Dermis microvascular lymphatic vessel endothelial cell (primary cell): ENCODE measurements around the gene DHRS7C. TPM values are rescaled to one million over a fixed set of nuclear protein-coding genes. Genes with fewer than 3 reads are reported as not detected.
A peak's percentile ranks its signal among the peaks of the same experiment; 100 is the strongest.
"Not testable (repeated sequence)": the region's sequence is repeated elsewhere in the genome, so short reads cannot be mapped to it uniquely, and the experiment has no call there.

Source experiments
- DNase-seq, 2 donors: peaks; one replicate each; pipeline versions ENCODE4 v3.0.0 to v3.0.0-alpha.2; 2010; ENCODE audit warnings: low read depth in 2 of 2
- total RNA-seq: library from RNA; depleted of rRNA; stranded (reverse); fragments of >200 nt; gene quantifications from 2 replicates; pipeline ENCODE4 v1.2.1, GENCODE V29; 2014

DHRS7C gene
- total RNA-seq, 1 donor from 2014 or later = not detected

DNA sequence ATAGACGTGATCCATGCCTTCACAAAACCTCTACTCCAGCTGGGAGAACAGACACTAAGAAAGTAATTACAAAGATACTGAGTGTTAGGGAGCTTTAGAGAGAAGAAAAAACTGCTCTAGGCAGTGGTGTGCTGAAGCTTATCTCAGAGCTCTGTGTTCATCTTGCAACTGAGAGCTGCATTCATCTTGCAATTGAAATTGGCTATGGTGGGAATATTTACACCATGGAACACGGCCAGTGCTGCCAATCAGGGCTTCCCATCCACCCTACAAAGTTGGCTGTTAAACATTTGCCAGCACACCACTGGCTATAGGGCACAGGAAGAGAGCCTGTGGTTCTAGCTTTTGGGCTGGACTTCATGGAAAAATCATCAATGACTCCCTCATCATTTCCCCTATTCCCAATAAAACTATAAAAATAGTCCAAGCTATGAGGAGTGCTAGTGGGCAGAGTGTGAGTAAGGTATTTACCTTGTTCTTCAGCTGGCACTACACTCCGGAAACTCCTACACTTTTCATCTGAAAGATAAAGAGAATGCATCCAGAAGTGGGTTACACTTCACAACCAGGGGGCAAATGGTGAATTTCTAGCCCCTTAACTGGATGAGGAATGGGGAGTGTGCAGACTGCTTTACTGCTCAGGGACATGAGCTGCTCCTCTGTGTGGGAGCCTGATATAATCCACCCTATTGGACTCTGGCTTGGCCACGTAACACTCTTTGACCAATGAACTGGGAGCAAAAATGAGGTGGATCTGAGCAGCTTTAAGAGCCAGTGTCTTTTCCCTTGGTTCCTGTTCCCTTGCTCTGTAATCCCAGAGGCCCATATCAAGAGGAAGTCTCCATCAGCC lies 18.9 kb upstream of the DHRS7C start:
- no peak for DNase-seq

DNA sequence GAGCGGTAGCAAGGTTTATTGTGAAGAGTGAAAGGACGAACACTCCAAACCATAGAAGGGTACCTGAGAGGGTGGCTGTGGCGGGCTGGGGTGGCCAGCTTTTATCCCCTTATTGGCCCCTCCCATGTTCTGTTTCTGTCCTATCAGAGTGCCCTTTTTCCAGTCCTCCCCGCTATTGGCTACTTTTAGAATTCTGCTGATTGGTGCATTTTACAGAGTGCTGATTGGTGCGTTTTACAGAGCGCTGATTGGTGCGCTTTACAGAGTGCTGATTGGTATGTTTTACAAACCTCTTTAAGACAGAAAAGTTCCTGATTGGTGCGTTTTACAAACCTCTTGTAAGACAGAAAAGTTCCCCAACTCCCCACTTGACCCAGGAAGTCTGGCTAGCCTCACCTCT lies 18.0 kb upstream of the DHRS7C start:
- DNase-seq = no peak

DNA sequence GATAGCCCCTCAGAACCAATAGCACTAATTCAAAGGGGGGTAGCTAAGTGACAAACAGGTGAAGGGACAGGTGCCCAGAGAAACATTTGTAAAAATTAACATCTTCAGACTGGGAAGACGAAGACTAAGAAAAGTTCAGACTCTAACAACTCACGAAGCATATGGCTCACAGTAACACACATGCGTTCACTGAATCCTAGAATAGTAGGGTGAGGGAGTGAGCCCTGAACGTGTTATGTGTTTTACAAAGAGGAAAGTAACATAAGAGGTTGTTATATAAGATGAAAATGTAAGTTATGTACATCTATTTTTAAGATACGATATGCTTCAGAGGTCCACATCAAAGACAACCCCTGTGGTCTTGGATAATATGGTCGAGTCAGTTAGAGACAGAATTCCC lies 15.3 kb upstream of the DHRS7C start:
- DNase-seq = no peak

DNA sequence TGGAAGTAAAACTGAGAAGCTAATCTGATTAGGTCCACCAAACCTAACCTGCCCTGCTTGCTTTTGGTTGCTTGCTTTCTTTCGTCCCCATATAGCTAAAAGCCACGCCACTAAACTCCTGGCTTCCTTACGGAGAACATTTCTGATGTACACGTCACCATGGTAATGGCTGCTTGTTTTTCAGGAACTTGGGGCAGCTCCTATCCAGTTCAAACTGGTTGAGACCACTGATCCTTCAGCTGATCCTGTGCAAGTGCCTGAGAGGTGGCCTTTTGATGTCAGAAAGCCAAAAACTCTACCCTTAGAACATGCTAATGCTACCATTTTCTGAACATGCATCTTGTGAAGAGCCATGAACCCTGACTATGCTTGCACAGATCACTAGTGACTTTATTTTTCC lies 14.4 kb upstream of the DHRS7C start:
- DNase-seq = no peak

DNA sequence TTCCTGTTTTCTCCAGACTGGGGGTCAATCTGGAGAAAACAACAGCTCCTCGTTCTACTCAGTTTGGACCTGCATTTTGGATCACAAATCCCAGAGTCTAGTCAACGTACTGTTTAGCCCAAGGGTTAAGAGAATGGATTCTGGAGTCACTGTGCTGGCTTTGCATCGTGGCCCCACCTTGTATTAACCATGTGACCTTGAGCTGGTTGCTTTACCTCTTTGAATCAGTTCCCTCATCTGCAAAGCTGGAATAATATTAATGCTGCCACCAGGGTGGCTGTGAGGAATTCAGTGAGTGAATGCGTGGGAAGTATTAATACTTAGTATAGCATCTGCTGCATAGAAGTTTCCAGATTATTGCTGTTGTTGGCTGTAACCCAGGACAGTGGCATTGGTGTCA lies 11.3 kb upstream of the DHRS7C start:
- DNase-seq = no peak

DNA sequence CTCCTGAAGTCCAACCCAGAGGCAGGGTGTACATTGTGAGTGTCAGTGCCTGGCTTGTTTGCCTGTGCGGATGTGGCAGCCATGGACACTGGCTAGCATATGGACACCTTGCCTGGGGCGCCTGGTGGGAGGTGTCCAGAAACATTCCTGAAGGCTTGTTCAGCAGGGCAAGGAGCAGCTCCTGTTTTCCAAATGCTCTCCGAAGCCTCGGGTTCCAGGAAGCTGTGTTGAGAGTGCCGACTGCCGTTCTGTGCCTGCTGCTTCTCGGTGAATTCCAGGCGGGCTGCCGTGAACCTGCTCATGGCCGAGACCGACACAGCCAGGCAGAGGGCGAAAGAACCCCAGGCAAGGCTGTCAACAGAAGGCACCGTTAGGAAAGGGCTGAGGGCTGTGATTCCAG lies 10.9 kb upstream of the DHRS7C start:
- no peak for DNase-seq

DNA sequence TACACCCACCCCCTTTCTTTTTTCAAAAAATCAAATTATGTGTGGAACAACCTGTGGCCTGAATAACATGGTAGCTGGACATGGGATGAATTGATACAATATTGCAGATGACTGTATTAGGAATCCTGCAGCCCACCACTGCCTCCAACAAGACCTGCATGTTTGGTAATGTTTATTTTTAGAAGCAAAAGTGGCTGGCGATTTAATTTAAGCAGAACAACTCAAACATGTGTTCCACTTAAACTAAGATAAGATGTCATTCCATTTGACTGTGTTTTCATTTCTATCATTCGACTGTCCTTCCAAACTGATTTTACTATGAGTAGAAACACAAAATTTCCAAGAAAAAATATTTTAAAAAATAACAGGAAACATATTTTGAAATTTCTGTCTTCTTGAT lies 10.1 kb upstream of the DHRS7C start:
- DNase-seq = no peak

DNA sequence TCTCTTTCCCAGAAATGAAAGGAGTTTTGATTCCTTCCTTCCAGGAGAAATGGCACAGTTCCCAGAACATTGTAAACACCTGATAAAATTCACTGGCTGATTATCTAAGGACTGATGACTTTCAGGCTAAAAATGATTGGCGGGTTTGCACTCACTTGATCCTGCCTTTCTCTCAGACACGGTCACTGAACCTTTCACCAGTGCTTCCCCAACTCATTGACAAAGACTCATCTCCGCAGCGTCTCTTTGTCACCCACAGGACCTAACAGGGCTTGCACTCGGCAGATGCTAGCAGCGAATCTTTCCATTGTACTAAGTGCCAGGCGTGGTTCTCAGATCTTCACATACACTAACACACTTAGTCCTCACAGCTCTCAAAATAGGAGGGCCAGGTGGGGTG lies 7.3 kb upstream of the DHRS7C start:
- DNase-seq = no peak

DNA sequence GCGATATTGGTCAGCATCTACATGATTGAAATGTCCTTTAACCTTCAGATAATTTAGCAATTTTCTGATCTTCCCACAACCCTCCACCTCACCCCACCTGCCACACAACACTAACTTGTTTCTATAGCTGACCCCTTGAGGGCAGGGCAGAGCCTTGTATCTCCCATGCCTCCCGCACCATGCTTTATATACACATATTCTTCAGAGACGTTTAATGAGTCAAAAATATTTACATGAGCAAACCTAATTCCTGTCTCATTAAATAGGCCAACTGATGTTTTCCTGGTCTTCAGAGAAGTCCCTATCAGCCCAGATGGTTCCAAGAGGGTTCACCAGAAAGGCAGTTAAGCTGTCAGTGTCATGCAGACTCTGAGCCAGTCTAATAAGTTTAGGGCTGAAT lies 6.6 kb upstream of the DHRS7C start:
- DNase-seq = no peak

DNA sequence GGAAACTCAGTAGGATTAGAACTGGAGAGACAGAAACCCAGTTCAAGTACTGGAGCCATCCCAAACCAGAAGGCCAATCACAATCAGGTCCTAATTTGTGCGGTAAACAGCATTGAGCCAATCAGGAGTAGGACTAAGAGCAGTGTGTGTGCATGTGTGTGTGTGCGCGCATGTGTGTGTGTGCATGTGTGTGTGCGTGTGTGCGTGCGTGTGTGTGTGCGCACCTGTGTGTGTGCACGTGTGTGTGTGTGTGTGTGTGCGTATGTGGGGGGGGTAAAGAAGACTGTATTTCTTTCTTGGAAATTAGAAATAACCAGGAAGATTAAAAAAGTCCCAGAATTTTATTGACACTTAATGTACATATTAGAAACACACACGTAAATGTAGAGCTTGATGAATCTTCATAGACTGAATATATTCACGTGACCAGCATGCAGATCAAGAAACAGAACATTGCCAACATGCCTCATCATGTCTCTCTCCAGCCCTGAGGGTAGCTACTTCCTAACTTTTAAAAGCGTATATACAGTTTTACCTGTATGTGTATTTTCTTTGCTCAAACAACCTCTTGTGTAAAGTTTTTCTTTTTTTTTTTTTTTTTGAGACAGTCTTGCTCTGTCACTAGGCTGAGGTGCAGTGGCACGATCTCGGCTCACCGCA lies 919 bp upstream of the DHRS7C start:
- DNase-seq = no peak

DNA sequence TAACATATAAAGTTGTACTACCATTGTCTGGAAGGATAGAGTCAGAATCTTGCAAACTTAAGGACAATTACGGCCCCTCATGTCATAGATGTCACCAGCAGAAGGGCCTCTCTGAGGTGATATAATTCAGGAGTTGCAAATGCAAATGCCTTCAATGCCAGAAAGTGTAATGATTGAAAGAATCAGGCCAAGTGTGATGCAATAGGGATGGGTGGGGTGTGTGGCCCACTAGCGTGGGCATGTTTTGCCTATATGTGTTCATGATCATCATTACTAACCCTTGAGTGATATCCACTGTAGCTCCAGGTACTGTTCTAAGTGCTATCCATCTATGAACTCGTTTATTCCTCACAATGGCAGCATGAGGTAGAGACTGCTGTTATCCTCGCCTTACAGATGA lies 1.1 kb downstream of the DHRS7C start:
- no peak for DNase-seq

DNA sequence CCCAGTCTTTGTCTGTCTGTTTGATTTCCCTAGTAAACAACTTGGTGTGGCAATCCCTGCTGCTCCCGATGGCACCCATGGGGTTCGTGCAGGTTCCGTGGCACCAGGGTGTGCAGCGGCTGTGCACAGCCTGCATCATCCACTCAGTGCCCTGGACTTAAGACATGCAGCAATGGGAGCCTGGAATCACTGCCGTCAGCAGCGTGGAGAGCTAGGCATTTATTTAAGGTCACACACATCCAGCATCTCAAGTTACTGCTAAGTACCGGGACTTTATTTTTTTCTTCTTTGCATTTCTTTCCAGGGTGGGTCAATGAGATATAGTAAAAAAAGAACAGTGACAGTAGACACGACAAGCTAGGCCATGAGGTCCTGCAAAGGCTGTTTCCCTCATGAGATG lies 2.8 kb downstream of the DHRS7C start:
- no peak for DNase-seq

DNA sequence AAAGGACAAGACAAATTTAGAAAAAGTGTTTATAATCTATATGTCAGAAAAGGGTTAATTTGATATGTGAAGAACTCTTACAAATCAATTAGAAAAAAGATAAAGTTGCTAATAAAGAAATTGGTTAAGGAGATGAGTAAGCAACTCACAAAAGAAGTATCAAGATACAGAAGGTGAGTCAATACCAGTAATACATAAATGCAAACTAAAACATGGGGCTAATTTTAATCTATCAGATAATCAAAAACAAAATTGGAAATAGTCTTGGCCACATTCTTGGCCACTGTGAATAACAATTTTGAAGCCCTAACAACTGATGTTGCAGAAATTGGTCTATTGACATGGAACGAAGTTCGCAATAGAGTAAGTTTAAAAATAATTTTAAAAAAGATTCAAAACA lies 6.8 kb downstream of the DHRS7C start:
- DNase-seq = no peak

DNA sequence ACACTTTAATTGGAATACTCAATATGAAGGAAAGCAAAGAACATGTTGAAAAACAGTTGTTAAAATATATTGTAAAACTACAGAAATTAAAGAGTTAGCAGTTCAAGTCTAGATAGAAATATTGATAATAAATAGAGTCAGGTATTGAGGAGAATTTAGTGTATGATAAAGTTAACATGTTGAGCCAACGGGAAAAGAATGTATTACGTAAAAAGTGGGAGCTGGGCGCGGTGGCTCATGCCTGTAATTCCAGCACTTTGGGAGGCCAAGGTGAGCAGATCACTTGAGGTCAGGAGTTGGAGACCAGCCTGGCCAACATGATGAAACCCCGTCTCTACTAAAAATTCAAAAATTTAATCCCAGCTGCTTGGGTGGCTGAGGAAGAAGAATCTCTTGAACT lies 7.9 kb downstream of the DHRS7C start:
- DNase-seq = not testable (repeated sequence)

DNA sequence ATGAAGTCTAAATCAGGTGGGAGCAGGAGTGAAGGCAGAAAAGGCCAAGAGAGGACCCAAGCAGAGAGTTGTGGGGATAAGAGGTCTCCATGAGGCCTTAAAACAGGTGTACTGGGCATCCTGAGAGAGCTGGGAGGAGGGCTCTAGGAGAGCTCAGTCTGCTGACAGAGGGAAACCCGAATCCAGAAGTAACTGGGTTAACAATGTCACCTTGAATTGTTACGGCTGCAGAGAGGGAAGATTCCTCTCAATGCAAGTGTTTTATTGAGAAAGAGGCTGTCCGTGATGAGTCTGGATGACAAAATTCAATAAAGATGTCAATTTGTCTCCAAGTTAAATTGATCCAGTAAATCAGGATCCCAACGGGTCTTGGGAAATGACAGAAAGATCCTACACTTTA lies 8.3 kb downstream of the DHRS7C start:
- no peak for DNase-seq

DNA sequence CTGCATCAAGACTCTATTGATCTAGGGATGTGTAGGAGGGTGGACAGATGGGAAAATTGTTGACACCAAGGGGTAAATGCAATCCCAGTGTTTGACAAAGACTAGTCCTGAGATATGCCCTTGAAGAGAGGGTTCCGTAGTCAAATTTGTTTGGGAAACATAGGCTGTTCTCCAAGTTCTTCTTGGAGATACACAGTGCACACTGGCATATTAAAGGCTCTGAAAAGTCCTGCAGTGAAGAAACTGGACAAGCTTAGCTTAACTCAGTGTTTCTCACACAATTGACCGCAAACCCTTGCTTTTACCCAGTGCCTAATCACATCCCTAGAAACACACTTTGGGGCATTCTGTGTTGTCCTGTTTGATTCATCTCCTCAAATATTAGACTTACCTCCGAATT lies 10.8 kb downstream of the DHRS7C start:
- DNase-seq = no peak

DNA sequence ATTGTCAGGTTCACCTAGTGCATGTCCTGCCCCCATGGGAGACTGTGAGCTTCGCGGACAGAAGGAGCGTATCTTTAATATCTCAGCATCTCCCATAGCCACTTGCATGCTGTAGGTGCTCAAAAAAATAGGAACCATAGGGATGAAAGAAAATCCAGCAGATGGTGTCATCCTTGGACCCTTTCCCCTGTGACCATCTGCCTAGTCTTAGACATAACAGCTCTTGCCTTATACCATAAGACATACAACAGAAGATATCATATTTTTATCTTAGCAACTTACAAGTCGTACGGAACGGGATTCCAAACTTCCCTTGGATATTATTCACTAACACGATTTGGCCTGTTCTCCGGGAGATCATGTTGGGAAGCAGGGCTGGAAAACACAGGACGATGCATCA lies 14.5 kb downstream of the DHRS7C start:
- DNase-seq = no peak

DNA sequence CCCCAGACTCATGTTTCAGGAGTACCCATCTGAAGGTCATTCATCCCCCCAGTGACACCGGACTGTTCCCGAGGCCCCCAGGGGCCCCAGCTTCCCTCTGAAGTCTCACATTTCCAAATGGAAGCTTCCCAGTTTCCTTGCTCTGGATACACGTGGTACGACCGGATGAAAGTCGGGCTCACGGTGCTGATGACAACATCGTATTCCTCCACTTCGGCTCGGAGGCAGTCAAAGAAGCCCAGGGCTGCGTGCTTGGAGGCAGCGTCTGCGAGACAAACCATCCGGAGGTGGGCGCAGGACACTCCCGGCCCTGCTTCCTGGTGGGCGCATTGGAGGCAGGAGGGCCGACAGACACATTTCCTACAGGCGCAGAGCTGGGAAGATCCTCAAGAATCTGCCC lies 18.7 kb downstream of the DHRS7C start:
- DNase-seq = no peak

DNA sequence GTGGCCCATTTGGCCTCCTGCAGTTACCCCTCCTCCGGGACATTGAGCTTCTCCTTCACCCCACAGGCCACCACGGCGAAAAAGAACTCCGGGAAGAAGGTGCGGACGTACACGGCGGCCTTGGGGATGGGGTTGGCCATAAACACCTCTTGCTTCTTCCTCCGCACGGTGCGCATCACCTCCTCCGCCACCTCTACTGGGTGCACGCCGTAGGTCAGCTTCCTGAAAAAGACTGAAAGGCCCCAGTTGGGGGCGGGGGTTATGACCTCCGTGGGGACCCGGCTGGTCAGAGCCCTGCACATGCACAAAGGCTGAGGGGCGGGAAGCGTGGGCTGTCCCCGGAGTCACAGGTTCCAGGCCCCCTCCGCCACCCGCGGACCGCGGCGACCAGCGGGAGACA lies 19.9 kb downstream of the DHRS7C start:
- DNase-seq = no peak

DNA sequence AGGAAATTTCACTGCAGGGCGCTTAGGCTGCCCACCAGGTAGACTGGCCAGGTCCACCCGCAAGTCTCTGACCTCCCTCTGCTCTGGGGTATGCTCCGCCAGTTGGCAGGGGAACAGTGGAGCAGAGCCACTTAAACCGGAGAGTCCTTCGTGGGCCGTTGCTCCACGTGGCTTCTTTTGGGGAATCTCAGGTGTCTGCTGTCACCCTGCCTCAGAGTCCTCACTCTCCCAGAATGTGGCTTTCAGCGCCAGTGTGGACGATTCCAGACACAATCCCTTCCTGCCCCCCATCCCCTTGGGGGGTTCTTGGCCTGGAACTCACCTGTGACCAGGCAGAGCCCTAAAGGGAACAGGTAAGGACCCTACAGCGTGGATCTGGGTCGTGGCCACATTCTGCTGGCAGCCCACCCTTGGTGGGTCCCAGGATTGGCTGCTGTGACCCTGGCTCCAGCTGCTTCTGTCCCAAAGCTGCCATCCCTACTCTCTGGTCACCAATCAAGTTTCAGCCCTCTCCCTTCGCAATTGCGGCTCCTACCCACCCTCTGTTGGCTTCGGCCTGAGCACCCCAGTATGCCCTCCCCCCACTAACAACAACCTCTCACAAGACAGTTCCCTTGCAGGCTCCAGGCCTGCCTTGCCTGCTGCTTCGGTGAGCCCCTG lies 22.2 kb downstream of the DHRS7C start:
- DNase-seq = no peak

DNA sequence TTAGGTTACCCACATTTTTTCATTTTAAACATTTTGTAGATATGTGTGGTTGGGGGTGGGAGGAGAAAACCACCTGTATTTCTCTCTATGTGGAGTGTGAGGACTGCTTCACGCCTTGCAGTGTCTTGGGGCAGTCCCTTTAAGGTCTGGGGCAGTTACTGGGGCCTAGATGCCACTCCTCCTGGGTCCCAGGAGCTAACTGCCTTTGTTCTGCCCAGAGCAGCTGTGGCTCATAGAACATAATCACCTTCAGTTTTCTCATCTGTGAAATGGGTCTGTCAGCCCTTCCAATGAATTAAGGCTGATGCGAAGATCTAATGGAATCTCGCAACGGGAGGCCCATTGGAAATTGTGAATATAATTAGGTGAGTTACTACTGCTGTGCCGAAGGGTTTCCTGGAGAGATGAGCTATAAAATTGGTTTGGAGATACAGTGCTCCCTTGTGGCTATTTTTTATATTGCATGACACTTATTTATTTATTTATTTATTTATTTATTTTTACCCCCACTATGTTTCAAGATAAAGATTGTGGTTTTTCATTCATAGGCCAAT lies 22.9 kb downstream of the DHRS7C start:
- peak; percentile 19 to 34 for DNase-seq

DNA sequence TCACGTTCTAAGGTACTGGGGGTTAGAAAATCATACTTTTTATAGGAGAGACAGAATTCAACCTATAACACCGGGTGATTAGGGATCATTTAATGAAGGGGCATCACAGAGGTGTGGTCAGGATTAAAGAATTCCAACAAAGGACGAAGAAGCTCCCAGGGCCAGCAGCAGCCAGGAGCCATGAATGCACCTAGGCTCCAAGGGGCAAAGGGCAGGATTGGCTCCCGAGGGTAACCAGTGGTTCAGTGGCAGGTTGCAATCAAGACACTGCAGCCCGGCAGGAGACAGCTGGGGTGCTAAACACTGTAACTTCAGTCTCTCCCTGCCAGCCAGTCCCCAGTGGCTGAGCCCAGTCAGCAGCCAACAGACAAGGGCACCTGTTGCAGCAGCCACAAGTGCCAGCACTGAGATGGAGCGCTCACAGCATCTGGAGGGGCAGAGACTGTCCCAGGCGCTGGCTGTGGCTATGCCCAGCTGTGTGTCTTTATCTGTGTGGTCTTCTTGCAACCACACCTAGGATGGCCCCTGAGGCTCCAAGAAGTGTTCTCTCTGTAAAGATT lies 23.9 kb downstream of the DHRS7C start:
- DNase-seq = no peak
